Astrocyte (in vitro differentiated cells and primary cell): ENCODE data around the gene NFIL3.
"Not testable (repeated sequence)": the region's sequence is repeated elsewhere in the genome, so short reads cannot be mapped to it uniquely, and the experiment has no call there.

ENCODE experiments used
- CTCF ChIP-seq: IDR thresholded peaks from 2 replicates; pipeline ENCODE4 v1.5.1; 2011; ENCODE audit warnings: low read depth, mild to moderate bottlenecking, inconsistent platforms, low read length, moderate library complexity; ENCODE audit not compliant: insufficient read depth
- EZH2 ChIP-seq: IDR thresholded peaks from 2 replicates; pipeline ENCODE4 v1.6.1; 2012; ENCODE audit warnings: mild to moderate bottlenecking, low read length, inconsistent platforms; ENCODE audit not compliant: insufficient read depth

- TF ChIP-seq EZH2, CTCF: not testable (repeated sequence)
These were observed 47.9 kb upstream of the NFIL3 start for GRCh38 chr9:91471524-91471923.
